HEK293T (cell line): ENCODE results near the gene CHRND.

ENCODE experiments used
- ARNT ChIP-seq: fragments of 450-650 bp; IDR thresholded peaks from 2 replicates; pipeline ENCODE4 v1.6.1; 2017; ENCODE audit warnings: mild to moderate bottlenecking
- ELF4 ChIP-seq: fragments of 450-650 bp; IDR thresholded peaks from 2 replicates; pipeline ENCODE4 v1.6.1; 2017; ENCODE audit warnings: antibody characterized with exemption
- FOXK2 ChIP-seq: fragments of 450-650 bp; IDR thresholded peaks from 2 replicates; pipeline ENCODE4 v1.6.1; 2016; ENCODE audit warnings: mild to moderate bottlenecking
- L3MBTL2 ChIP-seq: fragments of 450-650 bp; conservative IDR thresholded peaks from 2 replicates; pipeline ENCODE4 v1.6.1; 2016; ENCODE audit warnings: mild to moderate bottlenecking
- NFRKB ChIP-seq: fragments of 450-650 bp; IDR thresholded peaks from 2 replicates; pipeline ENCODE4 v1.6.1; 2016; ENCODE audit warnings: mild to moderate bottlenecking, moderate library complexity
- SP1 ChIP-seq: fragments of 450-650 bp; IDR thresholded peaks from 2 replicates; pipeline ENCODE4 v1.6.1; 2017
- SUZ12 ChIP-seq: fragments of 450-650 bp; IDR thresholded peaks from 2 replicates; pipeline ENCODE4 v1.6.1; 2016; ENCODE audit warnings: mild to moderate bottlenecking
- ZNF384 ChIP-seq: fragments of 450-650 bp; IDR thresholded peaks from 2 replicates; pipeline ENCODE4 v1.6.1; 2016

- no peak for TF ChIP-seq FOXK2
- TF ChIP-seq NFRKB = no peak
- no peak for TF ChIP-seq ARNT
- no peak for TF ChIP-seq L3MBTL2
- no peak for TF ChIP-seq ELF4
- TF ChIP-seq SP1 = no peak
- no peak for TF ChIP-seq SUZ12
- no peak for TF ChIP-seq ZNF384
Observed at GRCh38 chr2:232483923-232484627, 41.9 kb upstream of the CHRND start.
